ENCODE measurements around the gene PALLD. TPM values are rescaled to one million over a fixed set of nuclear protein-coding genes. Genes with fewer than 3 reads are reported as not detected.

PALLD gene
- total RNA-seq, 1 experiment from 2014 or later: 18.3 TPM

DNA sequence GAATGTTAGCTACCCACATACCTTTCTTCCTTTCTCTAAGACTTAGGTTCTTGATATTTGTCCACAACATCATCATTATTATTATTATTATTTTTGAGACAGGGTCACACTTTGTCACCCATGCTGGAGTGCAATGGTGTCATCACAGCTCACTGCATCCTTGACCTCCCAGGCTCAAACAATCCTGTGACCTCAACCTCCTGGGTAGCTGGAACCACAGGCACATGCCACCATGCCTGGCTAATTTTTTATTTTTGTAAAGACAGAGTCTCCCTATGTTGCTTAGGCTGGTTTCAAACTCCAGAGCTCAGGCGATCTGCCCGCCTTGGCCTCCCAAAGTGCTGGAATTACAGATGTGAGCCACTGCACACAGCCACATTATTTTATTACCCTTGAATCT, 394.2 kb downstream of the PALLD start:
- Histone ChIP-seq H2AK5ac (ENCODE audit: insufficient read length, low read length) (no peak overlapping the region), H3T11ph (ENCODE audit: low read length) (no peak overlapping the region), H2BK5ac (ENCODE audit: insufficient read length, low read length) (no peak overlapping the region), H3K14ac (ENCODE audit: insufficient read depth, low read length) (no peak overlapping the region), H3K18ac (ENCODE audit: insufficient read length, low read depth, low read length) (no peak overlapping the region), H4K20me1 (ENCODE audit: control insufficient read depth, insufficient read depth, insufficient read length) (no peaks in the 10 kb centered on the region), H4K91ac (ENCODE audit: insufficient read length, low read depth, low read length) (no peak overlapping the region), H2BK12ac (ENCODE audit: insufficient read length, low read depth, low read length) (no peak overlapping the region), H3K9ac (ENCODE audit: extremely low read depth, insufficient read length, low read length) (no peak overlapping the region), H2BK20ac (ENCODE audit: low read depth, low read length, poor library complexity, severe bottlenecking) (no peak overlapping the region), H3K23ac (ENCODE audit: insufficient read length, low read depth, low read length) (no peak overlapping the region), H3K79me2 (ENCODE audit: insufficient read depth, low read length) (no peaks in the 10 kb centered on the region), H3K23me2 (ENCODE audit: insufficient read length, low read depth, low read length, poor library complexity, severe bottlenecking) (no peaks in the 10 kb centered on the region), H3K4me1 (ENCODE audit: insufficient read depth, low read length) (no peaks in the 10 kb centered on the region), H3K27me3 (ENCODE audit: insufficient read depth, low read length) (no peaks in the 10 kb centered on the region), H2BK15ac (ENCODE audit: low read depth, low read length) (no peak overlapping the region), H3K4me2 (ENCODE audit: insufficient read depth, insufficient read length, low read length) (no peak overlapping the region), H3K27ac (ENCODE audit: insufficient read length, low read depth, low read length) (no peak overlapping the region), H2BK120ac (ENCODE audit: low read depth, low read length, poor library complexity, severe bottlenecking) (no peak overlapping the region), H3K79me1 (ENCODE audit: insufficient read depth, low read depth, low read length, poor library complexity, severe bottlenecking) (no peaks in the 10 kb centered on the region), H4K5ac (ENCODE audit: insufficient read length, low read depth, low read length) (no peak overlapping the region), H2AFZ (ENCODE audit: low read length) (no peak overlapping the region), H3K9me3 (ENCODE audit: control insufficient read depth, low read depth, low read length) (no peaks in the 10 kb centered on the region), H4K8ac (replicated peaks; ENCODE audit: insufficient read length, low read depth, low read length) (no peak overlapping the region), H3K56ac (ENCODE audit: insufficient read length, low read depth, low read length) (no peak overlapping the region), H3K4ac (ENCODE audit: low read depth, low read length) (no peak overlapping the region)
- no peak for DNase-seq
- Mint-ChIP-seq H3K4me3 (no peak overlapping the region), H3K4me1 (no peaks in the 10 kb centered on the region), H3K36me3 (ENCODE audit: insufficient read depth in 1 of 3, low read depth in 3 of 3) (peaks cover 13 to 45% (median 23%) of the 10 kb centered on the region in 3 experiments; a peak in 6 of 7 replicates), H3K27ac (no peak overlapping the region), H3K9me3 (peaks cover 0 to 3% of the 10 kb centered on the region in 2 experiments; a peak in 1 of 5 replicates), H3K27me3 (ENCODE audit: low read depth) (no peaks in the 10 kb centered on the region)
- WGBS (ENCODE audit: extremely low coverage, insufficient read length, low lambda C conversion rate): no CpG with 5 or more reads among the region's 2 CpGs
- TF ChIP-seq, protein P1, sequence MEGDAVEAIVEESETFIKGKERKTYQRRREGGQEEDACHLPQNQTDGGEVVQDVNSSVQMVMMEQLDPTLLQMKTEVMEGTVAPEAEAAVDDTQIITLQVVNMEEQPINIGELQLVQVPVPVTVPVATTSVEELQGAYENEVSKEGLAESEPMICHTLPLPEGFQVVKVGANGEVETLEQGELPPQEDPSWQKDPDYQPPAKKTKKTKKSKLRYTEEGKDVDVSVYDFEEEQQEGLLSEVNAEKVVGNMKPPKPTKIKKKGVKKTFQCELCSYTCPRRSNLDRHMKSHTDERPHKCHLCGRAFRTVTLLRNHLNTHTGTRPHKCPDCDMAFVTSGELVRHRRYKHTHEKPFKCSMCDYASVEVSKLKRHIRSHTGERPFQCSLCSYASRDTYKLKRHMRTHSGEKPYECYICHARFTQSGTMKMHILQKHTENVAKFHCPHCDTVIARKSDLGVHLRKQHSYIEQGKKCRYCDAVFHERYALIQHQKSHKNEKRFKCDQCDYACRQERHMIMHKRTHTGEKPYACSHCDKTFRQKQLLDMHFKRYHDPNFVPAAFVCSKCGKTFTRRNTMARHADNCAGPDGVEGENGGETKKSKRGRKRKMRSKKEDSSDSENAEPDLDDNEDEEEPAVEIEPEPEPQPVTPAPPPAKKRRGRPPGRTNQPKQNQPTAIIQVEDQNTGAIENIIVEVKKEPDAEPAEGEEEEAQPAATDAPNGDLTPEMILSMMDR (conservative IDR thresholded peaks at IDR 0.05): no peak

Measured in H9 (cell line).